Measurements from ENCODE around the gene ALPL. TPM values are rescaled to one million over a fixed set of nuclear protein-coding genes. Genes with fewer than 3 reads are reported as not detected.

Gene ALPL
- total RNA-seq, 2 donors from 2014 or later, result 1.6 to 1.7 TPM

- intact Hi-C loops (cut with DNase I), result loop anchor here (2.0 to 10.0 kb wide), 3 partner anchors 26 to 150 kb away; no protein-coding TSS in a partner anchor
- H3K27me3 ChIP-seq, result peaks cover 6% of the 10 kb centered on the region
Observed at GRCh38 chr1:21508580-21509350, 458 bp upstream of the ALPL start.

GRCh38 chr1:21510113-21510493, 880 bp downstream of the ALPL start:
- Histone ChIP-seq H3K27me3 (peaks cover 6% of the 10 kb centered on the region), H3K4me1 (peaks cover 3% of the 10 kb centered on the region), H3K9ac (ENCODE audit: low read depth in 2 of 2, low read length in 2 of 2) (no peak overlapping the region), H3K4me3 (no peak overlapping the region), H3K36me3 (no peaks in the 10 kb centered on the region), H3K27ac (no peak overlapping the region), H3K9me3 (no peaks in the 10 kb centered on the region)
- TF ChIP-seq CTCF (IDR thresholded peaks at IDR 0.05), result no peak
- no peak for DNase-seq
- intact Hi-C loops (cut with DNase I), result no loop called here

More at GRCh38 chr1:21508580-21509350, 458 bp upstream of the ALPL start:
- Histone ChIP-seq H3K4me3 (no peak overlapping the region), H3K9me3 (no peaks in the 10 kb centered on the region), H3K36me3 (no peaks in the 10 kb centered on the region), H3K4me1 (peaks cover 3% of the 10 kb centered on the region), H3K9ac (ENCODE audit: low read depth in 2 of 2, low read length in 2 of 2) (no peak overlapping the region), H3K27ac (no peak overlapping the region)
- peak; percentile 63 for DNase-seq
- no peak for TF ChIP-seq CTCF (IDR thresholded peaks at IDR 0.05)

GRCh38 chr1:21510885-21511578, 1.8 kb downstream of the ALPL start:
- H3K36me3 ChIP-seq, result no peaks in the 10 kb centered on the region
- H3K27me3 ChIP-seq, result peaks cover 6% of the 10 kb centered on the region
- no peak overlapping the region for H3K27ac ChIP-seq
- no peak overlapping the region for H3K9ac ChIP-seq (ENCODE audit: low read depth in 2 of 2, low read length in 2 of 2)
- intact Hi-C loops (cut with DNase I), result no loop called here
- H3K9me3 ChIP-seq, result no peaks in the 10 kb centered on the region
- no peak for DNase-seq
- no peak overlapping the region for H3K4me3 ChIP-seq
- TF ChIP-seq CTCF (IDR thresholded peaks at IDR 0.05), result no peak
- peaks cover 3% of the 10 kb centered on the region for H3K4me1 ChIP-seq

GRCh38 chr1:21511579-21512522, 2.6 kb downstream of the ALPL start:
- H3K36me3 ChIP-seq, result no peaks in the 10 kb centered on the region
- no peak overlapping the region for H3K9ac ChIP-seq (ENCODE audit: low read depth in 2 of 2, low read length in 2 of 2)
- peaks cover 6% of the 10 kb centered on the region for H3K27me3 ChIP-seq
- intact Hi-C loops (cut with DNase I), result no loop called here
- H3K4me1 ChIP-seq, result peaks cover 3% of the 10 kb centered on the region
- DNase-seq, result no peak
- no peak overlapping the region for H3K4me3 ChIP-seq
- no peak overlapping the region for H3K27ac ChIP-seq
- no peak for TF ChIP-seq CTCF (IDR thresholded peaks at IDR 0.05)
- H3K9me3 ChIP-seq, result no peaks in the 10 kb centered on the region

GRCh38 chr1:21514245-21514644, 5.0 kb downstream of the ALPL start:
- Histone ChIP-seq H3K36me3 (no peaks in the 10 kb centered on the region), H3K9me3 (no peaks in the 10 kb centered on the region), H3K4me1 (no peaks in the 10 kb centered on the region), H3K9ac (ENCODE audit: low read depth in 2 of 2, low read length in 2 of 2) (no peak overlapping the region), H3K27ac (no peak overlapping the region), H3K27me3 (peaks cover 6% of the 10 kb centered on the region), H3K4me3 (no peak overlapping the region)
- no peak for TF ChIP-seq CTCF (IDR thresholded peaks at IDR 0.05)
- no peak for DNase-seq
- intact Hi-C loops (cut with DNase I), result no loop called here
